ENCODE measurements around the gene LRRC34.

The LRRC34 gene

GRCh38 chr3:169825316-169825715, 12.6 kb upstream of the LRRC34 start:
- Mint-ChIP-seq H3K27me3 (peaks cover 8% of the 10 kb centered on the region), H3K4me1 (no peaks in the 10 kb centered on the region), H3K36me3 (no peaks in the 10 kb centered on the region), H3K27ac (no peak overlapping the region), H3K4me3 (no peak overlapping the region), H3K9me3 (no peaks in the 10 kb centered on the region)
- no peak for ATAC-seq

- H3K27me3 Mint-ChIP-seq = peaks cover 8% of the 10 kb centered on the region
- no peaks in the 10 kb centered on the region for H3K9me3 Mint-ChIP-seq
- H3K36me3 Mint-ChIP-seq = no peaks in the 10 kb centered on the region
Observed at GRCh38 chr3:169822983-169823382, 10.3 kb upstream of the LRRC34 start.

GRCh38 chr3:169822540-169822939, 9.8 kb upstream of the LRRC34 start:
- no peaks in the 10 kb centered on the region for H3K9me3 Mint-ChIP-seq

More at GRCh38 chr3:169822983-169823382, 10.3 kb upstream of the LRRC34 start:
- Mint-ChIP-seq H3K4me3 (no peak overlapping the region), H3K27ac (no peak overlapping the region), H3K4me1 (peaks cover 6% of the 10 kb centered on the region)
- ATAC-seq = no peak

GRCh38 chr3:169822091-169822490, 9.4 kb upstream of the LRRC34 start:
- Mint-ChIP-seq H3K4me3 (no peak overlapping the region), H3K9me3 (no peaks in the 10 kb centered on the region), H3K27ac (no peak overlapping the region), H3K36me3 (no peaks in the 10 kb centered on the region), H3K27me3 (peaks cover 8% of the 10 kb centered on the region), H3K4me1 (peaks cover 6% of the 10 kb centered on the region)
- no peak for ATAC-seq

More at GRCh38 chr3:169822540-169822939, 9.8 kb upstream of the LRRC34 start:
- H3K4me1 Mint-ChIP-seq = peaks cover 6% of the 10 kb centered on the region
- ATAC-seq = no peak
- no peak overlapping the region for H3K27ac Mint-ChIP-seq
- H3K4me3 Mint-ChIP-seq = no peak overlapping the region
- peaks cover 8% of the 10 kb centered on the region for H3K27me3 Mint-ChIP-seq
- no peaks in the 10 kb centered on the region for H3K36me3 Mint-ChIP-seq

- Mint-ChIP-seq H3K9me3 (peaks cover 8% of the 10 kb centered on the region), H3K27me3 (no peaks in the 10 kb centered on the region), H3K4me3 (no peak overlapping the region), H3K27ac (no peak overlapping the region), H3K36me3 (peaks cover 12% of the 10 kb centered on the region), H3K4me1 (peaks cover 19% of the 10 kb centered on the region)
- no peak for ATAC-seq
Observed at GRCh38 chr3:169818316-169818715, 5.6 kb upstream of the LRRC34 start.

- ATAC-seq = no peak
- H3K4me3 Mint-ChIP-seq = no peak overlapping the region
- peak overlapping the region; percentile 97 for H3K27ac Mint-ChIP-seq
- H3K9me3 Mint-ChIP-seq = peaks cover 8% of the 10 kb centered on the region
- peaks cover 31% of the 10 kb centered on the region for H3K4me1 Mint-ChIP-seq
- no peaks in the 10 kb centered on the region for H3K27me3 Mint-ChIP-seq
- H3K36me3 Mint-ChIP-seq = peaks cover 12% of the 10 kb centered on the region
Observed at GRCh38 chr3:169815590-169816150, 3.0 kb upstream of the LRRC34 start.

- H3K36me3 Mint-ChIP-seq = peaks cover 12% of the 10 kb centered on the region
- peak overlapping the region; percentile 86 for H3K4me3 Mint-ChIP-seq
- peak overlapping the region; percentile 97 for H3K27ac Mint-ChIP-seq
- no peaks in the 10 kb centered on the region for H3K27me3 Mint-ChIP-seq
- peak; percentile 96 for ATAC-seq
- peaks cover 37% of the 10 kb centered on the region for H3K4me1 Mint-ChIP-seq
- peaks cover 8% of the 10 kb centered on the region for H3K9me3 Mint-ChIP-seq
Observed at GRCh38 chr3:169813757-169814517, 1.2 kb upstream of the LRRC34 start.

GRCh38 chr3:169813278-169813677, 574 bp upstream of the LRRC34 start:
- peak overlapping the region; percentile 97 for H3K27ac Mint-ChIP-seq
- ATAC-seq = no peak

GRCh38 chr3:169811631-169812331, 923 bp downstream of the LRRC34 start:
- Mint-ChIP-seq H3K36me3 (peaks cover 17% of the 10 kb centered on the region), H3K27me3 (no peaks in the 10 kb centered on the region), H3K27ac (peak overlapping the region; percentile 97), H3K9me3 (peaks cover 8% of the 10 kb centered on the region), H3K4me3 (peak overlapping the region; percentile 86), H3K4me1 (peaks cover 31% of the 10 kb centered on the region)
- peak; percentile 17 for ATAC-seq

More at GRCh38 chr3:169813278-169813677, 574 bp upstream of the LRRC34 start:
- Mint-ChIP-seq H3K9me3 (peaks cover 8% of the 10 kb centered on the region), H3K4me3 (peak overlapping the region; percentile 86), H3K27me3 (no peaks in the 10 kb centered on the region), H3K36me3 (peaks cover 14% of the 10 kb centered on the region), H3K4me1 (peaks cover 33% of the 10 kb centered on the region)

GRCh38 chr3:169809230-169809795, 3.4 kb downstream of the LRRC34 start:
- no peak for ATAC-seq
- Mint-ChIP-seq H3K27me3 (no peaks in the 10 kb centered on the region), H3K4me1 (peaks cover 28% of the 10 kb centered on the region), H3K27ac (no peak overlapping the region), H3K36me3 (peaks cover 5% of the 10 kb centered on the region), H3K9me3 (no peaks in the 10 kb centered on the region), H3K4me3 (no peak overlapping the region)

- H3K4me1 Mint-ChIP-seq = peaks cover 6% of the 10 kb centered on the region
- ATAC-seq = no peak
- no peaks in the 10 kb centered on the region for H3K27me3 Mint-ChIP-seq
- H3K4me3 Mint-ChIP-seq = no peak overlapping the region
- H3K36me3 Mint-ChIP-seq = peaks cover 14% of the 10 kb centered on the region
- H3K9me3 Mint-ChIP-seq = no peaks in the 10 kb centered on the region
- H3K27ac Mint-ChIP-seq = no peak overlapping the region
Observed at GRCh38 chr3:169804681-169805080, 8.0 kb downstream of the LRRC34 start.

GRCh38 chr3:169792359-169792758, 20.3 kb downstream of the LRRC34 start:
- Mint-ChIP-seq H3K4me1 (no peaks in the 10 kb centered on the region), H3K4me3 (no peak overlapping the region), H3K36me3 (peaks cover 23% of the 10 kb centered on the region), H3K9me3 (no peaks in the 10 kb centered on the region), H3K27ac (no peak overlapping the region), H3K27me3 (no peaks in the 10 kb centered on the region)
- ATAC-seq = no peak

GRCh38 chr3:169790687-169791429, 21.8 kb downstream of the LRRC34 start:
- peak overlapping the region; percentile 4 for H3K27ac Mint-ChIP-seq
- H3K4me1 Mint-ChIP-seq = no peaks in the 10 kb centered on the region
- H3K27me3 Mint-ChIP-seq = no peaks in the 10 kb centered on the region
- H3K4me3 Mint-ChIP-seq = no peak overlapping the region
- no peak for ATAC-seq
- H3K36me3 Mint-ChIP-seq = peaks cover 34% of the 10 kb centered on the region
- H3K9me3 Mint-ChIP-seq = no peaks in the 10 kb centered on the region

GRCh38 chr3:169790219-169790618, 22.5 kb downstream of the LRRC34 start:
- peaks cover 40% of the 10 kb centered on the region for H3K36me3 Mint-ChIP-seq
- no peaks in the 10 kb centered on the region for H3K9me3 Mint-ChIP-seq
- H3K27me3 Mint-ChIP-seq = no peaks in the 10 kb centered on the region
- no peaks in the 10 kb centered on the region for H3K4me1 Mint-ChIP-seq
- no peak overlapping the region for H3K27ac Mint-ChIP-seq
- ATAC-seq = no peak
- no peak overlapping the region for H3K4me3 Mint-ChIP-seq

GRCh38 chr3:169787791-169788190, 24.9 kb downstream of the LRRC34 start:
- Mint-ChIP-seq H3K4me1 (no peaks in the 10 kb centered on the region), H3K4me3 (no peak overlapping the region), H3K9me3 (no peaks in the 10 kb centered on the region), H3K27me3 (no peaks in the 10 kb centered on the region), H3K27ac (no peak overlapping the region), H3K36me3 (peaks cover 39% of the 10 kb centered on the region)
- no peak for ATAC-seq

Measured in stimulated activated memory B cell treated with anti-CD40 and anti-IgM and Interleukin-4, amounts not matched to agents 10 μg/mL and 1 μg/mL and 100 μg/mL, for 72 hours (primary cell).